ENCODE results near the gene LRRC7. TPM values are rescaled to one million over a fixed set of nuclear protein-coding genes. Genes with fewer than 3 reads are reported as not detected.

Gene LRRC7
- total RNA-seq, 5 donors from 2014 or later (not counting 1 experiment from before 2014, with no cell fraction given), result 0.13 to 4.0 (median 0.54) TPM

- H3K4me1 Mint-ChIP-seq, result no peaks in the 10 kb centered on the region
- no peak overlapping the region for H3K4me3 Mint-ChIP-seq
- ATAC-seq (replicated peaks in 1 of 4) (no peak), DNase-seq (no peak)
- Histone ChIP-seq H3K27me3 (replicated peaks in 1 of 2; ENCODE audit: control insufficient read depth in 2 of 2, extremely low read depth in 1 of 2, insufficient read depth in 2 of 2, low read length in 1 of 2) (no peaks in the 10 kb centered on the region), H3K36me3 (ENCODE audit: control insufficient read depth in 2 of 2, extremely low read depth in 1 of 2, insufficient read depth in 1 of 2, low read length in 1 of 2) (no peaks in the 10 kb centered on the region), H3K9me3 (no peaks in the 10 kb centered on the region), H3K4me1 (ENCODE audit: control insufficient read depth in 1 of 2, extremely low read depth in 1 of 2, insufficient read depth in 2 of 2, low read length in 2 of 2) (no peaks in the 10 kb centered on the region), H3K27ac (ENCODE audit: low read length) (no peak overlapping the region), H3K4me3 (ENCODE audit: control insufficient read depth in 1 of 2, extremely low read depth in 1 of 2, low read length in 1 of 2) (no peak overlapping the region)
- H3K9me3 Mint-ChIP-seq, result peaks cover 0 to 4% (median 4%) of the 10 kb centered on the region in 3 donors
- no CpG with 5 or more reads among the region's 4 CpGs for WGBS (ENCODE audit: insufficient coverage)
- POLR2A ChIA-PET, result no interaction called here
- H3K27me3 Mint-ChIP-seq, result peaks cover 0 to 1% of the 10 kb centered on the region in 2 donors
- no peak overlapping the region for H3K27ac Mint-ChIP-seq
- H3K36me3 Mint-ChIP-seq, result no peaks in the 10 kb centered on the region
- CTCF ChIA-PET, result interaction anchor here in 1 of 2 donors (0.9 to 3.3 kb wide), 3 partner anchors 13 to 1622 kb away, joined by 3 to 11 read pairs (median 3); no protein-coding TSS in a partner anchor
Measured at GRCh38 chr1:69738458-69739250, 170.9 kb downstream of the LRRC7 start.

GRCh38 chr1:69739251-69739605 is 171.5 kb downstream of the LRRC7 start:
- no CpG with 5 or more reads among the region's 1 CpG for WGBS (ENCODE audit: insufficient coverage)
- ChIA-PET CTCF (interaction anchor here in 1 of 2 donors (0.9 to 3.3 kb wide), 2 partner anchors 13 to 1622 kb away, joined by 3 to 11 read pairs; no protein-coding TSS in a partner anchor), POLR2A (no interaction called here)
- no peak overlapping the region for H3K4me3 ChIP-seq (ENCODE audit: control insufficient read depth in 1 of 2, extremely low read depth in 1 of 2, low read length in 1 of 2)
- ATAC-seq (replicated peaks in 1 of 4) (no peak), DNase-seq (no peak)
- H3K27ac Mint-ChIP-seq, result no peak overlapping the region
- peaks cover 0 to 1% of the 10 kb centered on the region in 2 donors for H3K27me3 Mint-ChIP-seq
- H3K4me3 Mint-ChIP-seq, result no peak overlapping the region
- no peaks in the 10 kb centered on the region for H3K27me3 ChIP-seq (replicated peaks in 1 of 2; ENCODE audit: control insufficient read depth in 2 of 2, extremely low read depth in 1 of 2, insufficient read depth in 2 of 2, low read length in 1 of 2)
- no peaks in the 10 kb centered on the region for H3K9me3 ChIP-seq
- no peak overlapping the region for H3K27ac ChIP-seq (ENCODE audit: low read length)
- H3K9me3 Mint-ChIP-seq, result peaks cover 0 to 4% (median 4%) of the 10 kb centered on the region in 3 donors
- H3K4me1 ChIP-seq (ENCODE audit: control insufficient read depth in 1 of 2, extremely low read depth in 1 of 2, insufficient read depth in 2 of 2, low read length in 2 of 2), result no peaks in the 10 kb centered on the region
- H3K4me1 Mint-ChIP-seq, result no peaks in the 10 kb centered on the region
- H3K36me3 Mint-ChIP-seq, result no peaks in the 10 kb centered on the region
- H3K36me3 ChIP-seq (ENCODE audit: control insufficient read depth in 2 of 2, extremely low read depth in 1 of 2, insufficient read depth in 1 of 2, low read length in 1 of 2), result no peaks in the 10 kb centered on the region

GRCh38 chr1:69743146-69743545 is 175.4 kb downstream of the LRRC7 start:
- Histone ChIP-seq H3K9me3 (no peaks in the 10 kb centered on the region), H3K27me3 (replicated peaks in 1 of 2; ENCODE audit: control insufficient read depth in 2 of 2, extremely low read depth in 1 of 2, insufficient read depth in 2 of 2, low read length in 1 of 2) (no peaks in the 10 kb centered on the region), H3K4me1 (ENCODE audit: control insufficient read depth in 1 of 2, extremely low read depth in 1 of 2, insufficient read depth in 2 of 2, low read length in 2 of 2) (no peaks in the 10 kb centered on the region), H3K36me3 (ENCODE audit: control insufficient read depth in 2 of 2, extremely low read depth in 1 of 2, insufficient read depth in 1 of 2, low read length in 1 of 2) (no peaks in the 10 kb centered on the region), H3K4me3 (ENCODE audit: control insufficient read depth in 1 of 2, extremely low read depth in 1 of 2, low read length in 1 of 2) (no peak overlapping the region), H3K27ac (ENCODE audit: low read length) (no peak overlapping the region)
- Mint-ChIP-seq H3K4me1 (no peaks in the 10 kb centered on the region), H3K27ac (no peak overlapping the region), H3K4me3 (no peak overlapping the region), H3K27me3 (peaks cover 0 to 1% of the 10 kb centered on the region in 2 donors), H3K9me3 (peaks cover 4% of the 10 kb centered on the region in 3 donors), H3K36me3 (no peaks in the 10 kb centered on the region)
- CTCF ChIA-PET, result no interaction called here
- POLR2A ChIA-PET, result no interaction called here
- WGBS (ENCODE audit: insufficient coverage), result 72% methylated on average over 2 of the region's 3 CpGs
- no peak for ATAC-seq (replicated peaks in 1 of 4)
- no peak for DNase-seq

GRCh38 chr1:69744381-69744780 is 176.7 kb downstream of the LRRC7 start:
- H3K27me3 Mint-ChIP-seq, result peaks cover 0 to 1% of the 10 kb centered on the region in 2 donors
- no peak for DNase-seq
- H3K27me3 ChIP-seq (replicated peaks in 1 of 2; ENCODE audit: control insufficient read depth in 2 of 2, extremely low read depth in 1 of 2, insufficient read depth in 2 of 2, low read length in 1 of 2), result no peaks in the 10 kb centered on the region
- no peak overlapping the region for H3K4me3 ChIP-seq (ENCODE audit: control insufficient read depth in 1 of 2, extremely low read depth in 1 of 2, low read length in 1 of 2)
- no peaks in the 10 kb centered on the region for H3K36me3 ChIP-seq (ENCODE audit: control insufficient read depth in 2 of 2, extremely low read depth in 1 of 2, insufficient read depth in 1 of 2, low read length in 1 of 2)
- peaks cover 4% of the 10 kb centered on the region in 3 donors for H3K9me3 Mint-ChIP-seq
- no peak overlapping the region for H3K27ac Mint-ChIP-seq
- no peaks in the 10 kb centered on the region for H3K36me3 Mint-ChIP-seq
- ChIA-PET POLR2A (no interaction called here), CTCF (no interaction called here)
- H3K4me1 Mint-ChIP-seq, result no peaks in the 10 kb centered on the region
- H3K4me1 ChIP-seq (ENCODE audit: control insufficient read depth in 1 of 2, extremely low read depth in 1 of 2, insufficient read depth in 2 of 2, low read length in 2 of 2), result no peaks in the 10 kb centered on the region
- H3K27ac ChIP-seq (ENCODE audit: low read length), result no peak overlapping the region
- no CpG with 5 or more reads among the region's 2 CpGs for WGBS (ENCODE audit: insufficient coverage)
- no peaks in the 10 kb centered on the region for H3K9me3 ChIP-seq
- ATAC-seq (replicated peaks in 1 of 4), result no peak
- H3K4me3 Mint-ChIP-seq, result no peak overlapping the region

GRCh38 chr1:69747207-69747606 is 179.5 kb downstream of the LRRC7 start:
- H3K4me3 ChIP-seq (ENCODE audit: control insufficient read depth in 1 of 2, extremely low read depth in 1 of 2, low read length in 1 of 2), result no peak overlapping the region
- H3K9me3 ChIP-seq, result no peaks in the 10 kb centered on the region
- no peaks in the 10 kb centered on the region for H3K4me1 ChIP-seq (ENCODE audit: control insufficient read depth in 1 of 2, extremely low read depth in 1 of 2, insufficient read depth in 2 of 2, low read length in 2 of 2)
- Mint-ChIP-seq H3K36me3 (no peaks in the 10 kb centered on the region), H3K9me3 (peaks cover 4 to 7% (median 4%) of the 10 kb centered on the region in 3 donors), H3K27ac (no peak overlapping the region), H3K27me3 (no peaks in the 10 kb centered on the region), H3K4me3 (no peak overlapping the region), H3K4me1 (no peaks in the 10 kb centered on the region)
- 54% methylated on average over 1 of the region's 2 CpGs for WGBS (ENCODE audit: insufficient coverage)
- ChIA-PET CTCF (no interaction called here), POLR2A (no interaction called here)
- no peaks in the 10 kb centered on the region for H3K36me3 ChIP-seq (ENCODE audit: control insufficient read depth in 2 of 2, extremely low read depth in 1 of 2, insufficient read depth in 1 of 2, low read length in 1 of 2)
- no peak for ATAC-seq (replicated peaks in 1 of 4)
- no peak for DNase-seq
- no peaks in the 10 kb centered on the region for H3K27me3 ChIP-seq (replicated peaks in 1 of 2; ENCODE audit: control insufficient read depth in 2 of 2, extremely low read depth in 1 of 2, insufficient read depth in 2 of 2, low read length in 1 of 2)
- H3K27ac ChIP-seq (ENCODE audit: low read length), result no peak overlapping the region

- Histone ChIP-seq H3K9me3 (no peaks in the 10 kb centered on the region), H3K27me3 (replicated peaks in 1 of 2; ENCODE audit: control insufficient read depth in 2 of 2, extremely low read depth in 1 of 2, insufficient read depth in 2 of 2, low read length in 1 of 2) (no peaks in the 10 kb centered on the region), H3K36me3 (ENCODE audit: control insufficient read depth in 2 of 2, extremely low read depth in 1 of 2, insufficient read depth in 1 of 2, low read length in 1 of 2) (no peaks in the 10 kb centered on the region), H3K4me3 (ENCODE audit: control insufficient read depth in 1 of 2, extremely low read depth in 1 of 2, low read length in 1 of 2) (no peak overlapping the region), H3K4me1 (ENCODE audit: control insufficient read depth in 1 of 2, extremely low read depth in 1 of 2, insufficient read depth in 2 of 2, low read length in 2 of 2) (no peaks in the 10 kb centered on the region), H3K27ac (ENCODE audit: low read length) (no peak overlapping the region)
- no peak for DNase-seq
- WGBS (ENCODE audit: insufficient coverage), result no CpG with 5 or more reads among the region's 1 CpG
- Mint-ChIP-seq H3K27ac (no peak overlapping the region), H3K4me1 (no peaks in the 10 kb centered on the region), H3K9me3 (peaks cover 0 to 10% (median 8%) of the 10 kb centered on the region in 3 donors), H3K4me3 (no peak overlapping the region), H3K36me3 (no peaks in the 10 kb centered on the region), H3K27me3 (no peaks in the 10 kb centered on the region)
- ChIA-PET CTCF (no interaction called here), POLR2A (no interaction called here)
- ATAC-seq (replicated peaks in 1 of 4), result no peak
Measured at GRCh38 chr1:69750638-69751037, 182.9 kb downstream of the LRRC7 start.

Measured in T-cell (primary cell).